D721Med (cell line): ENCODE measurements around the gene TRAPPC1.

ENCODE experiments used
- DNase-seq: peaks from one replicate; pipeline ENCODE4 v3.0.0; 2011; ENCODE audit warnings: low spot score; ENCODE audit not compliant: insufficient read length
- FAIRE-seq: peaks from 2 replicates; lab custom pipeline; 2011; peaks lifted over from hg19 to GRCh38; lab: Jason Lieb, UNC
- TF ChIP-seq, protein P1 (sequence below): IDR thresholded peaks from 2 replicates; pipeline ENCODE4 v1.5.1; 2012; ENCODE audit warnings: mild to moderate bottlenecking, control low read depth; ENCODE audit not compliant: insufficient read depth; ENCODE audit errors: missing control alignments

TRAPPC1 gene

DNA sequence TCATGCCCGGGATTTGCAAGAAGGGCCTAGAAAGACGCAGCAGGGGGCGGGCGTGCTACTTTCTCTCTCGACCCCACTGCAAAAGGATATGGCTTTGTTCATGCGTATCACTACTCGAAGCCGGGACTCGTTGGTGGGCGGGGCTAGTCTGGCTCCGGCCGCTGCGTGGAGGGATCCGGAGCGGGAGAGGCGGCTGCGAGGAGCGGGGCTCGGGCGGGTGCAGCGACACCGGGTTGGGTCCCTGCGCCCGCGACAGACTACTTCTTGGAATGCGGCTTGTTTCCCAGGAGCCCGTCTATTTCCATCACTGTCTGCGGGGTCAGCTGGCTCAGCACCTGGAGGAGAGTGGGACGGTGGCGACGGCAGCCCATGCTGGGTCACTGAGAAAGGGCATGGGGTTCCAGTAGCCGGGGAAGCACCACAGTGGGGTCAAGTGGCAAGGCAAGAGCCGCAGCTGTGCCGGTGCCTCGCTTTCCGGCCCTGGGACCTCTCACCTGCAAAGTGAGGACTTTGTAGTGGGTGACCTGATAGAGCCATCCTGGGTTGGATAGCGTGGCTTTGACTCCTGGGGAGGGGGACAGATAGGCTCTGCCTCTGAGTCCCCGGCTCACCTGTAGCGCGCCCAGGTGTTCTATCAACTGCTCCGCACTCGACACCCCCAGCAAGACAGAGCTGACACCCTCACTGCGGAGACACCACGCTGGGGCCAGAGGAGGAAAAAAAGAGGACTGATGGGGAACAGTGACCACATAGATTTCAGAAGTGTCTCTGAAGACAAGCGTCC is 8.7 kb downstream of the TRAPPC1 start:
- FAIRE-seq (no peak), DNase-seq (no peak)
- TF ChIP-seq, protein P1, sequence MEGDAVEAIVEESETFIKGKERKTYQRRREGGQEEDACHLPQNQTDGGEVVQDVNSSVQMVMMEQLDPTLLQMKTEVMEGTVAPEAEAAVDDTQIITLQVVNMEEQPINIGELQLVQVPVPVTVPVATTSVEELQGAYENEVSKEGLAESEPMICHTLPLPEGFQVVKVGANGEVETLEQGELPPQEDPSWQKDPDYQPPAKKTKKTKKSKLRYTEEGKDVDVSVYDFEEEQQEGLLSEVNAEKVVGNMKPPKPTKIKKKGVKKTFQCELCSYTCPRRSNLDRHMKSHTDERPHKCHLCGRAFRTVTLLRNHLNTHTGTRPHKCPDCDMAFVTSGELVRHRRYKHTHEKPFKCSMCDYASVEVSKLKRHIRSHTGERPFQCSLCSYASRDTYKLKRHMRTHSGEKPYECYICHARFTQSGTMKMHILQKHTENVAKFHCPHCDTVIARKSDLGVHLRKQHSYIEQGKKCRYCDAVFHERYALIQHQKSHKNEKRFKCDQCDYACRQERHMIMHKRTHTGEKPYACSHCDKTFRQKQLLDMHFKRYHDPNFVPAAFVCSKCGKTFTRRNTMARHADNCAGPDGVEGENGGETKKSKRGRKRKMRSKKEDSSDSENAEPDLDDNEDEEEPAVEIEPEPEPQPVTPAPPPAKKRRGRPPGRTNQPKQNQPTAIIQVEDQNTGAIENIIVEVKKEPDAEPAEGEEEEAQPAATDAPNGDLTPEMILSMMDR, result no peak

DNA sequence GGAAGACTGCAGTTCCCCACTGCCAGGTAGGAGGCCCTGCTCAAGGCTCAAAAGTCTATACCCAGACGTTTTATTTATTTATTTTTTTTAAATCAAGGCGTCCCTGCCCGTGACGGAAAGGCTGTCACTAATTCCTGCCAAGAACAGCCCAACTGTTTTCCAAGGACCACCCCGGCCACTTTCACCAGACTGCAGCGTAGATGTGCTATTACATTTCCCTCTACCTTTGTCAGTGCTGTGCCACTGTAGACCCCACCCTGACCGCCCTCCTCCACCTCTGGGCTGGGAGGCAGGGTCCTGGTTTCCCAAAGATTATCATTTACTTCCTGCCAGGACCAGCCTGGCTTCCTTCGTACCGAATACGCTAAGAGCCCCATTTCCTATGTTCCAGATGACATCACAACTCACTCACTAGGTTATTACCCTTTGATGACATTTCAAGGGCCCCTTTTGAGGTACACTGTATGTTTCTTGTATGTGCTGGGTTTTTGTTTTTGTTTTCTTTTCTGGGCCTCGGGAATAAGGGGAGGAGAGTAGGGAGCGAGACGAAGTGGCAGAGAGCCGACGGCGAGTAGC is 9.4 kb downstream of the TRAPPC1 start:
- TF ChIP-seq, protein P1, result no peak
- DNase-seq, result no peak
- FAIRE-seq, result no peak

DNA sequence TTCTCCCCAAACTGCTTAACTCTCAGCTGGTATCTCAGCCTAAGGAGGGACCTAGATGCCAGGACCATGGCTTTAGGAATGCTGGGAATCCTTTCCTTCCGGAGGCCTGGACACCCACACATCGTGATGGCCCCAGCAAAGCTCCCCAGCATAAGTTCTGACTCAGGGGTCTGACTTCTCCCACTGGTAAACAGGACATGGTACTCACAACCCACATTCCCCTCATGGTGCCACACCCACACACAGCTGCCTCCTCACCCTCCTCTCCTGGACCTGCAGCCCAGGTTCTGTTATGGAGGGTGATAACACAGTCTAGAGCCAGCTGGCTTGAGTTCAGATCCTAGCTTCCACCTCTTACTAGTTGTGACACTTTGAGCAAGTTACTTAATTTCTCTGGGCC is 14.9 kb downstream of the TRAPPC1 start:
- DNase-seq, result no peak
- TF ChIP-seq, protein P1, result no peak
- no peak for FAIRE-seq

DNA sequence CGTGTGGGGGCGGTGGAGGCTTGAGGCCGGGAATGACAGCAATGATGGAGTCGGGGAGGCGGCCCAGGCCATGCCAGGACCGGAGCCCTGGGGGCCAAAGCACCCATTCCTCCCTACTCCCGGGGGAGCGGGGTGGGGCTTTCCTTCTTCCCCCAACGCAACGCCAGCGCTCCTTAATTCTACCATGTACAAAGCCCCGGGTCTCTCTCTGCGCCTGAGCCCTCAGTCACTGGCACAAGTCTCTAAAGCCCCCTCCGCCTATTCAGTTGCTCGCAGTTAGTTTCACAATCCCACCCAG is 15.4 kb downstream of the TRAPPC1 start:
- TF ChIP-seq, protein P1, result no peak
- FAIRE-seq, result no peak
- DNase-seq, result no peak

DNA sequence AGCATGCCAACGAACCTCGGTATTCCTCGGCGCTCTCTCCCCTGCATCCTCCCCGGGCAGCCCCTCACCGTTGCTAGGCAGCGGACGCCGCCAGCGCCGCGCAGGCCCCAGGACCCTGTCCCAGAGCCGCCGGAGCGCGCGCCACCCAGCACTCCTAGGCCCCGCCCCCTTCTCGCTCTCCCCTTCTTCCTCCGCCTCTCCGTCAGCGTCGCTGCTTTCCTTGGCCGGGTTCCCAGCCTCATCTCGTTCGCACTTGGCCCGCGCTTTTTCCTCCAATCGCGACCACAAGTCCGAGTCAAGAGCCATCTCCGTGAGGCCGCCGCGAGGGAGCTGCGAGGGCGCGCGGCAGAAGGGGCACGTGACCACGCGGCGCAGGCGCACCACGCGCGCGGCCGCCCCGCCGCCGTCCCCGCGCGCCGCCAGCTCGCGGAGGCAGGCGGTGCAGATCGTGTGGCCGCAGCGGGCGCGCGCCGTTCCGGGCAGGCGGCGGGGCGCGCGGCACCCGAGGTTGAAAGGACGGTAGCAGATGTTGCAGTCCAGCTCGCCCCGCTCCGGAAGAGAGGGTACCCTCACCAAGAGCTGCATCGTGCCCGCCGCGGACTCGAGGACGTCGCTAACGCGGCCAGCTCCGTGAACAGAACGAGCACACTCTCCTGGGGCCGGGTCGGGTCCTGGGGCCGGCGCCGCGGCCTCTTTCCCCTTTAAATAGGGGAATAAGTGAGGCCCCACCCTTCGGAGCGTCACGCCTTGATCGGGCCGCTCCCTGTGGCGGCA is 15.9 kb downstream of the TRAPPC1 start, which contains the start of gene RNF227:
Gene RNF227, minus strand, starts transcription at position 679 of the 774 bp plus-strand sequence. Its CDS starts 94 bp downstream, at position 585.
- FAIRE-seq (no peak), DNase-seq (no peak)
- TF ChIP-seq, protein P1, result no peak

DNA sequence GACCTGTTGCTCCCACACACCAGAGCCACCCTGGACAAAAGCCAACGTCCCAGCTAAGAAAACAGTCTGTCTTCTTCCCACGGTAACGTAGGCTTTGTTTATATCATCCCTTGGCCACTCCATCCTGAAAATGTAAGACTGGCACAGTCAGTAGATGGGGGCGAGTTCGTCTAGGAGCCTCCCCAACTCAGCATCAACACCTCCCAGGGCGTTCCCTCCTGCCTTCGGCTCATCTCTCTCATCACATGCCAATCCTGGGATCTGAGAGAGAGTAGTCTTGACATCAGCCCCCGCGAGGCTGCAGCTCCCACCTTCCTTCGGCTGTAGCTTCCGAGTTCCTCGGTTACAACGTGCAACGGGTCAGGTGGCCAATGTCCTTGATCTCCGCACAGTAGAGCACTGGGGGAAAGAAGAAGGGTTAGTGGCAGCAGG is 16.6 kb downstream of the TRAPPC1 start:
- TF ChIP-seq, protein P1, result no peak
- no peak for FAIRE-seq
- DNase-seq, result no peak
